ENCODE results near the gene ABCB8. TPM values are rescaled to one million over a fixed set of nuclear protein-coding genes. Genes with fewer than 3 reads are reported as not detected.

The ABCB8 gene
- total and polyA plus RNA-seq, 4 donors = 23.1 to 69.4 (median 37.7) TPM

DNA sequence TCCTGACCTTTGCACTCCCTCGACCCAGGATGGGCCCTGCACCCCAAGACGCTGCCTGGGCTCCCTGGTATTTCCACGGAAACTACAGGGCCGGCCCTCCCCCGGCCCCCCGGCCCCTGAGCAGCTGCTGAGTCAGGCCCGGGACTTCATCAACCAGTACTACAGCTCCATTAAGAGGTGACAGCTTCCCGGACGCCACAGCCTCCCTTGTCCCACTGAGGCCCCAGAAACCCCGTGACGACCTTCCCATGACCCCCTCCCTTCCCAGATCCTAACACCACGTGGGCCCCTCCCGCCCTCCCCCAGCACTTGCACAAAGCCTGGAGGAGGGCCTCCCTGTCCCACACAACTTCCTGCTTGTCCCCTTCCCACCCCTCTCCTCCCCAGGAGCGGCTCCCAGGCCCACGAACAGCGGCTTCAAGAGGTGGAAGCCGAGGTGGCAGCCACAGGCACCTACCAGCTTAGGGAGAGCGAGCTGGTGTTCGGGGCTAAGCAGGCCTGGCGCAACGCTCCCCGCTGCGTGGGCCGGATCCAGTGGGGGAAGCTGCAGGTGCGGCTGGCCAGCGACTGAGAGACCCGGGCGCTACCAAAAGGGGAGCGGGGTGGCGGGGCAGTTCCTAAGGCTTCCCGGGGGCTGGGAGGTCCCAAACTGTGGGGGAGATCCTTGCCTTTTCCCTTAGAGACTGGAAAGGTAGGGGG is 31.7 kb upstream of the ABCB8 start:
- DNase-seq (ENCODE audit: low read depth in 4 of 6, low spot score in 6 of 6) = no peak
- H3K36me3 ChIP-seq (ENCODE audit: control insufficient read depth, insufficient read depth, low read length) = peaks cover 2% of the 10 kb centered on the region
- no peaks in the 10 kb centered on the region for H3K9me3 ChIP-seq (ENCODE audit: control insufficient read depth, insufficient read depth, low read length)
- H3K27ac ChIP-seq (ENCODE audit: low read depth, low read length) = no peak overlapping the region
- H3K4me1 ChIP-seq (ENCODE audit: control insufficient read depth, insufficient read depth, low read length) = peaks cover 18% of the 10 kb centered on the region
- H3K4me3 ChIP-seq (ENCODE audit: low read depth, low read length) = no peak overlapping the region
- no peaks in the 10 kb centered on the region for H3K27me3 ChIP-seq (ENCODE audit: control insufficient read depth, insufficient read depth, low read length)
- 38% methylated on average over 28 of the region's 31 CpGs for WGBS (ENCODE audit: insufficient coverage)

DNA sequence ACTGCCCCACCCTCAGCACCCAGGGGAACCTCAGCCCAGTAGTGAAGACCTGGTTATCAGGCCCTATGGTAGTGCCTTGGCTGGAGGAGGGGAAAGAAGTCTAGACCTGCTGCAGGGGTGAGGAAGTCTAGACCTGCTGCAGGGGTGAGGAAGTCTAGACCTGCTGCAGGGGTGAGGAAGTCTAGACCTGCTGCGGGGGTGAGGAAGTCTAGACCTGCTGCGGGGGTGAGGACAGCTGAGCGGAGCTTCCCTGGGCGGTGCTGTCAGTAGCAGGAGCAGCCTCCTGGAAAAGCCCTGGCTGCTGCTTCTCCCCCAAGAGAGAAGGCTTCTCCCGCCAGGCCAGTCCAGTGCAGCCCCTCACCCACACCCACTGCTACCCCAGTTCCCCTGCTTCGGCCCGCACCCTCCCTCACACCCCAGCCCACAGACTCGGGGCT is 31.2 kb upstream of the ABCB8 start:
- H3K9me3 ChIP-seq (ENCODE audit: control insufficient read depth, insufficient read depth, low read length) = no peaks in the 10 kb centered on the region
- H3K36me3 ChIP-seq (ENCODE audit: control insufficient read depth, insufficient read depth, low read length) = peaks cover 5% of the 10 kb centered on the region
- DNase-seq (ENCODE audit: low read depth in 4 of 6, low spot score in 6 of 6) = no peak
- H3K27ac ChIP-seq (ENCODE audit: low read depth, low read length) = no peak overlapping the region
- 87% methylated on average over 8 of the region's 8 CpGs for WGBS (ENCODE audit: insufficient coverage)
- H3K27me3 ChIP-seq (ENCODE audit: control insufficient read depth, insufficient read depth, low read length) = no peaks in the 10 kb centered on the region
- no peak overlapping the region for H3K4me3 ChIP-seq (ENCODE audit: low read depth, low read length)
- H3K4me1 ChIP-seq (ENCODE audit: control insufficient read depth, insufficient read depth, low read length) = peaks cover 18% of the 10 kb centered on the region

GRCh38 chr7:150997817-150998216 is 30.4 kb upstream of the ABCB8 start:
- Histone ChIP-seq H3K27me3 (ENCODE audit: control insufficient read depth, insufficient read depth, low read length) (no peaks in the 10 kb centered on the region), H3K27ac (ENCODE audit: low read depth, low read length) (no peak overlapping the region), H3K4me1 (ENCODE audit: control insufficient read depth, insufficient read depth, low read length) (peaks cover 15% of the 10 kb centered on the region), H3K9me3 (ENCODE audit: control insufficient read depth, insufficient read depth, low read length) (no peaks in the 10 kb centered on the region), H3K4me3 (ENCODE audit: low read depth, low read length) (no peak overlapping the region), H3K36me3 (ENCODE audit: control insufficient read depth, insufficient read depth, low read length) (peaks cover 5% of the 10 kb centered on the region)
- 89% methylated on average over 5 of the region's 5 CpGs for WGBS (ENCODE audit: insufficient coverage)
- no peak for DNase-seq (ENCODE audit: low read depth in 4 of 6, low spot score in 6 of 6)

DNA sequence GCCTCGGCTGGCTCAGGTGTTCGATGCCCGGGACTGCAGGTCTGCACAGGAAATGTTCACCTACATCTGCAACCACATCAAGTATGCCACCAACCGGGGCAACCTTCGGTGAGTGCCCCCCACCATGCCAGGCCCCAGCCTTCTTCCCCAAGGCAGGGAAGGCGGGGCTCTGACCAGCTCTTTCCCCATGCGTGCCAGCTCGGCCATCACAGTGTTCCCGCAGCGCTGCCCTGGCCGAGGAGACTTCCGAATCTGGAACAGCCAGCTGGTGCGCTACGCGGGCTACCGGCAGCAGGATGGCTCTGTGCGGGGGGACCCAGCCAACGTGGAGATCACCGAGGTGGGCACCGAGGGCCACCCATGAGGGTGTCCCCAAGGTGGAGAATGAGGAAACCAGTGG is 29.9 kb upstream of the ABCB8 start:
- Histone ChIP-seq H3K27me3 (ENCODE audit: control insufficient read depth, insufficient read depth, low read length) (no peaks in the 10 kb centered on the region), H3K4me1 (ENCODE audit: control insufficient read depth, insufficient read depth, low read length) (peaks cover 14% of the 10 kb centered on the region), H3K4me3 (ENCODE audit: low read depth, low read length) (no peak overlapping the region), H3K36me3 (ENCODE audit: control insufficient read depth, insufficient read depth, low read length) (peaks cover 5% of the 10 kb centered on the region), H3K9me3 (ENCODE audit: control insufficient read depth, insufficient read depth, low read length) (no peaks in the 10 kb centered on the region), H3K27ac (ENCODE audit: low read depth, low read length) (no peak overlapping the region)
- no peak for DNase-seq (ENCODE audit: low read depth in 4 of 6, low spot score in 6 of 6)
- WGBS (ENCODE audit: insufficient coverage) = 84% methylated on average over 20 of the region's 20 CpGs

DNA sequence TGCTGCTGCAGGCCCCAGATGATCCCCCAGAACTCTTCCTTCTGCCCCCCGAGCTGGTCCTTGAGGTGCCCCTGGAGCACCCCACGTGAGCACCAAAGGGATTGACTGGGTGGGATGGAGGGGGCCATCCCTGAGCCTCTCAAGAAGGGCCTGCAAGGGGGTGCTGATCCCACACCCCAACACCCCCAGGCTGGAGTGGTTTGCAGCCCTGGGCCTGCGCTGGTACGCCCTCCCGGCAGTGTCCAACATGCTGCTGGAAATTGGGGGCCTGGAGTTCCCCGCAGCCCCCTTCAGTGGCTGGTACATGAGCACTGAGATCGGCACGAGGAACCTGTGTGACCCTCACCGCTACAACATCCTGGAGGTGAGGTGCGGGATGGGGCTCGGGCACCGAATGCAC is 29.2 kb upstream of the ABCB8 start:
- Histone ChIP-seq H3K9me3 (ENCODE audit: control insufficient read depth, insufficient read depth, low read length) (no peaks in the 10 kb centered on the region), H3K27ac (ENCODE audit: low read depth, low read length) (no peak overlapping the region), H3K36me3 (ENCODE audit: control insufficient read depth, insufficient read depth, low read length) (peaks cover 5% of the 10 kb centered on the region), H3K4me3 (ENCODE audit: low read depth, low read length) (no peak overlapping the region), H3K4me1 (ENCODE audit: control insufficient read depth, insufficient read depth, low read length) (peaks cover 14% of the 10 kb centered on the region), H3K27me3 (ENCODE audit: control insufficient read depth, insufficient read depth, low read length) (no peaks in the 10 kb centered on the region)
- 93% methylated on average over 12 of the region's 12 CpGs for WGBS (ENCODE audit: insufficient coverage)
- no peak for DNase-seq (ENCODE audit: low read depth in 4 of 6, low spot score in 6 of 6)

DNA sequence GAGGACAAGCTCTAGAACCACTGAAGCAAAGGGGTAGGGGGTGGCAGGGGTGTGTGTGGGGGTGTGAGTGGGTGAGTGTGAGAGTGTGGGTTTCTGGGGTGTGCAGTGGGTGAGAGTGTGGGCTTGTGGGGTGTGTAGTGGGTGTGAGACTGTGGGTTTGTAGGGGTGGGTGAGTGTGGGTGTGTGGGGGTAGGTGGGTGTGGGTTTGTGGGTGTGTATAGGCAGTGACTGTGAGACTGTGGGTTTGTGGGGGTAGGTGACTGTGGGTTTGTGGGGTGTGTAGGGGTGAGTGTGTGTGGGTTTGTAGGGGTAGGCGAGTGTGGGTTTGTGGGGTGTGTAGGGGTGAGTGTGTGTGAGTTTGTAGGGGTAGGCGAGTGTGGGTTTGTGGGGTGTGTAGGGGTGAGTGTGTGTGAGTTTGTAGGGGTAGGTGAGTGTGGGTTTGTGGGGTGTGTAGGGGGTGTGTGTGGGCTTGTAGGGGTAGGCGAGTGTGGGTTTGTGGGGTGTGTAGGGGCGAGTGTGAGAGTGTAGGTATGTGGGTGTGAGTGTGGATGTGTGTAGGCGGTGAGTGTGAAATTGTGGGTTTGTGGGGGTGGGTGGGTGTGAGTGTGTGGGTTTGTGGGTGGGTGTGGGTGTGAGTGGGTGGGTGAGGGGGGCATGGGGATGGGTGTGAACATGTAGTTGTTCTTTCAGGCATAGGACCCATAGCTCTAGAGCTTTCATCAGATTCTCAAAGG is 28.6 kb upstream of the ABCB8 start:
- 97% methylated on average over 4 of the region's 5 CpGs for WGBS (ENCODE audit: insufficient coverage)
- no peak for DNase-seq (ENCODE audit: low read depth in 4 of 6, low spot score in 6 of 6)
- Histone ChIP-seq H3K27me3 (ENCODE audit: control insufficient read depth, insufficient read depth, low read length) (no peaks in the 10 kb centered on the region), H3K4me3 (ENCODE audit: low read depth, low read length) (no peak overlapping the region), H3K36me3 (ENCODE audit: control insufficient read depth, insufficient read depth, low read length) (peaks cover 5% of the 10 kb centered on the region), H3K9me3 (ENCODE audit: control insufficient read depth, insufficient read depth, low read length) (no peaks in the 10 kb centered on the region), H3K4me1 (ENCODE audit: control insufficient read depth, insufficient read depth, low read length) (peaks cover 13% of the 10 kb centered on the region), H3K27ac (ENCODE audit: low read depth, low read length) (no peak overlapping the region)

DNA sequence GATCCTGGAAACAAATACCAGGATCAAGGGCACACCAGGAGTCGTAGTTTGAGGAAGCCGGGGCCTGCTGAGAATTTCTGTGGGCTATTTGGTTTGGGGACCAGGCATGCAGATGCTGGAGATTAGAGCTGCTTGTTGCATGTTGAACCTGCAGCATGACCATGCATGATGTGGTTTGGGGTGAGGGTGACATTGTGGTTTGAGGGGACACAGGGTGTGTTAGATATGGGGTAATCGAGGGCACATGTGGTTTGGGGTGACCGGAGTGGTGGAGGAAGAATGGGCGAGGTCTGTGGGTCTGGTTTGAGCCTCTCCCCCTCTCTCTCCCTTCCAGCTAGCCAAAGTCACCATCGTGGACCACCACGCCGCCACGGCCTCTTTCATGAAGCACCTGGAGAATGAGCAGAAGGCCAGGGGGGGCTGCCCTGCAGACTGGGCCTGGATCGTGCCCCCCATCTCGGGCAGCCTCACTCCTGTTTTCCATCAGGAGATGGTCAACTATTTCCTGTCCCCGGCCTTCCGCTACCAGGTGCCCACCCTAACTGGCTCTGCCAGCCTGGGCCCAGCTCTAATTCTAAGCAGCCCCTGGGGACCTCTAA is 27.3 kb upstream of the ABCB8 start:
- Histone ChIP-seq H3K36me3 (ENCODE audit: control insufficient read depth, insufficient read depth, low read length) (peaks cover 5% of the 10 kb centered on the region), H3K27ac (ENCODE audit: low read depth, low read length) (no peak overlapping the region), H3K4me1 (ENCODE audit: control insufficient read depth, insufficient read depth, low read length) (peaks cover 7% of the 10 kb centered on the region), H3K27me3 (ENCODE audit: control insufficient read depth, insufficient read depth, low read length) (no peaks in the 10 kb centered on the region), H3K9me3 (ENCODE audit: control insufficient read depth, insufficient read depth, low read length) (no peaks in the 10 kb centered on the region), H3K4me3 (ENCODE audit: low read depth, low read length) (no peak overlapping the region)
- 92% methylated on average over 11 of the region's 13 CpGs for WGBS (ENCODE audit: insufficient coverage)
- DNase-seq (ENCODE audit: low read depth in 4 of 6, low spot score in 6 of 6) = no peak

GRCh38 chr7:151001546-151001945 is 26.7 kb upstream of the ABCB8 start:
- 96% methylated on average over 15 of the region's 16 CpGs for WGBS (ENCODE audit: insufficient coverage)
- Histone ChIP-seq H3K27ac (ENCODE audit: low read depth, low read length) (no peak overlapping the region), H3K36me3 (ENCODE audit: control insufficient read depth, insufficient read depth, low read length) (peaks cover 5% of the 10 kb centered on the region), H3K9me3 (ENCODE audit: control insufficient read depth, insufficient read depth, low read length) (no peaks in the 10 kb centered on the region), H3K4me1 (ENCODE audit: control insufficient read depth, insufficient read depth, low read length) (peaks cover 3% of the 10 kb centered on the region), H3K27me3 (ENCODE audit: control insufficient read depth, insufficient read depth, low read length) (no peaks in the 10 kb centered on the region), H3K4me3 (ENCODE audit: low read depth, low read length) (no peak overlapping the region)
- DNase-seq (ENCODE audit: low read depth in 4 of 6, low spot score in 6 of 6) = no peak

GRCh38 chr7:151003572-151003971 is 24.7 kb upstream of the ABCB8 start:
- peaks cover 12% of the 10 kb centered on the region for H3K4me1 ChIP-seq (ENCODE audit: control insufficient read depth, insufficient read depth, low read length)
- DNase-seq (ENCODE audit: low read depth in 4 of 6, low spot score in 6 of 6) = no peak
- no peaks in the 10 kb centered on the region for H3K27me3 ChIP-seq (ENCODE audit: control insufficient read depth, insufficient read depth, low read length)
- no peaks in the 10 kb centered on the region for H3K9me3 ChIP-seq (ENCODE audit: control insufficient read depth, insufficient read depth, low read length)
- no peak overlapping the region for H3K4me3 ChIP-seq (ENCODE audit: low read depth, low read length)
- peaks cover 11% of the 10 kb centered on the region for H3K36me3 ChIP-seq (ENCODE audit: control insufficient read depth, insufficient read depth, low read length)
- no peak overlapping the region for H3K27ac ChIP-seq (ENCODE audit: low read depth, low read length)
- 52% methylated on average over 12 of the region's 12 CpGs for WGBS (ENCODE audit: insufficient coverage)

Data from spinal cord (tissue), 10 donors.